CD4-positive, alpha-beta T cell treated with Interleukin-4 for 1 hour (primary cell): ENCODE results near the gene TRABD.
"Not testable (repeated sequence)": the region's sequence is repeated elsewhere in the genome, so short reads cannot be mapped to it uniquely, and the experiment has no call there.

Experiments used
- DNase-seq, 2 donors: peaks; one replicate each; pipeline ENCODE4 v3.0.0-alpha.2; 2020 to 2022

The TRABD gene

DNA sequence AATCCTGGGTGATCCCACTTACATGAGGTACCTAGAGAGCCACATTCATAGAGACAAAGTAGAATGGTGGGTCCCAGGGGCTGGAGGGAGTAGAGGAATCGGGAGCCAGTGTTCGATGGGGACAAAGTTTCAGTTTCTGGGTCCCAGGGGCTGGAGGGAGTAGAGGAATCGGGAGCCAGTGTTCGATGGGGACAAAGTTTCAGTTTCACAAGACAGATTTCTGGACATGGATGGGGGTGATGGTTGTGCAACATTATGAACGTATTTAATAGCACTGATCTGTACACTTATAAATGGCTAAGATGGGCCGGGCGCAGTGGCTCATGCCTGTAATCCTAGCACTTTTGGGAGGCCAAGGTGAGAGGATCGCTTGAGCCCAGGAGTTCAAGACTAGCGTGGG lies 19.3 kb downstream of the TRABD start:
- not testable (repeated sequence) for DNase-seq

DNA sequence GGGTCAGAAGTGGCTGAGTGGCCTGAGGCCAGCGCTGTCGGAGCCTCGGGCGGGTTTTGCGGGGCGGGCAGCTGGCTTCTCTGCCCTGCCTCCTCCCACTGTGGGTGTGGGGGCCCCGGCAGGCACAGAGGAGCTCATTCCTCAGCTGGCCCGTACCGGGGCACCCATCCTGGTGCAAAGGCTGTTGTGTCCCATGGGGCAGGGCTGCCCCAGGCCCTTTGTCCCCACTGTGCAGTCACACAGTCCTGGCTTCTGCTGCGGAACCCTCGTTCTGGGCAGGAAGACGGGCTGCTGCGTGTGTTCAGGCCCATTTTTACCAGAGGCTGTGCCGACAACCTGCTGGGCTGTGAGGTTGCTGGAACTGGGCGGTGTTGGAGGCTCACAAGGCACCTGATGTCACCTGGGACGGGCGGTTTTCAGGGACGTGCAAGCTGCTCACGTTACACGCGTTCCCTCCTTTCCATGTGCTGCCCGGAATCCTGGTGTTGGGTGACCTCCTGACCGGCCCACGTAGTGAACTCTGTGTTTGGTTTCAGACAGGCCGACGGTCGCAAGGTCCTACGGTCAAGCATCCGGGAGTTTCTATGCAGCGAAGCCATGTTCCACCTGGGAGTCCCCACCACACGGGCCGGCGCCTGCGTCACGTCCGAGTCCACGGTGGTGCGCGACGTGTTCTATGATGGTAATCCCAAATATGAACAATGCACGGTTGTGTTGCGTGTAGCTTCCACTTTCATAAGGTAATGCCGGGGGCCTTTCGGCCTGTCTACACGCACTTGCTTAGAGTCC lies 20.3 kb downstream of the TRABD start:
- DNase-seq = no peak

DNA sequence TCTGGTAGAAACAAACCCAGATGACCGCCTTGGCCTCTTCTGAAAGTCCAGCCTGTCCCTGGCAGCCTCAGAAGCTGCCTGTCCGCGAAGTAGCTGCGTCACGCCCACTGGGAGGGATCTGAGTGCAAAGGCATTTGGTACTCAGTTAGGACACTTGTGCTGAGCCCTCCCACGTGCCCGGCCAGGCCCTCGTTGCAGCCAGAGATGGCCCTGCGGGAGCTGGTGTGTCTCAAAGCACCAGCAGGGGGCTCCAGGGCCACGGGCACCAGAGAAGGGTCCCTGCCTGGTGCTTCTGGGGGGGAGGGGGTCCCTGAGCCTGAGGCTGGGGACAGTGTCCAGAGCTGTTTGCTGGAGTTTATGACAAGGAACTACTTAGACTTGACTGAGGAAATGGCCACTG lies 20.9 kb downstream of the TRABD start:
- DNase-seq = no peak

DNA sequence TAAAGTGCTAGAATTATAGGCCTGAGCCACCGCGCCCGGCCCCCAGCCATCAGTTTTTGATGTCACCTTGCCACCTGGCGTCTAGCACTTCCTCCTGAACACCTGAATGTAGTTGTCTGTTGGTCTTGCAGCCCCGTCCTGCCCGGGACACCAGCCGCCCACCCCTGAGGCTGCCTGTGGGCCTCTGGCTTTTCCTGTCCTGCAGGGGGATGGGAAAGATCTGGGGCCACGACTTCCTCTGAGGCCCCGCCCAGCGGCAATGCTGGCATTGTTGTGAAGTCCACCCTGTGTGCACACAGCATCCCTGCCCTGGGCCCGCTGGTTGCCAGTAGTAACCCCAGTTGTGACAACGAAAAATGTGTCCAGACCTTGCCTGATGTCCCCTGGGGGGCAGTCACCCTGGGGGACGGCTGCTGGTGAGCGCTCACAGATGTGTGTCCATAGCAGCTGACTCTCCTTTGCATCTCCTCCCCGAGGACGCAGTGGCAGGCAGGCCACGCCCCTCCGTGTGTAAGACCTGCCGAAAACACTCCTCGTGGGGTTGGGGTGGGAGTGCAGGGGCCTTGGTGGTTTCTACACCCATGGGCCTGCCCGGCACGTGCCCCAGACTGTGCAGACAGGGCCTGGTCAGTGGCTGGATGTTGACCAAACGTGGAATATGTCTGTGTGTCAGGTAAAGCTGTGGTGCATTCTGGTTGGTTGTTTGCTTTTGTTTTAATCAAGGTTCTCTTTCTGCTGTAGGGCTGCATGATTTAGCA lies 21.8 kb downstream of the TRABD start:
- DNase-seq = no peak

DNA sequence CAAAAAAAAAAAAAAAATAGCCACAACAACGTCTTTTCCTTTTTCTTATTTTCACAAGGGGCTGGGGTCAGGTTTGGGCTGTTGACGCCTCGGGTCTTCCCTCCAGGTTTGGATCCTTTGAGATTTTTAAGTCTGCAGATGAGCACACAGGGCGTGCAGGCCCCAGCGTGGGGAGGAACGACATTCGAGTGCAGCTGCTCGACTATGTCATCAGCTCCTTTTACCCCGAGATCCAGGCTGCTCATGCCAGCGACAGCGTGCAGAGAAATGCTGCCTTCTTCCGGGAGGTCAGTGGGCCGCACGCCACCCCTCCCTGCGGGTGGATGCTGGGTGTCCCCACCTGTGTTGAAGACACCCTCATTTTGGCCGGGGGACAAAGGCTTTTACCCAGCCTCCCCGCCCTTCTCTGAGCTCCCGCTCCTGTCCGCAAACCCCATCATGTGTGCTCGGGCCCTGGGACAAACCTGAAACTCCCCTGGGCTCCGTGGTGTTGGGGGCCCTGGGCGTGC lies 22.8 kb downstream of the TRABD start:
- DNase-seq = no peak

DNA sequence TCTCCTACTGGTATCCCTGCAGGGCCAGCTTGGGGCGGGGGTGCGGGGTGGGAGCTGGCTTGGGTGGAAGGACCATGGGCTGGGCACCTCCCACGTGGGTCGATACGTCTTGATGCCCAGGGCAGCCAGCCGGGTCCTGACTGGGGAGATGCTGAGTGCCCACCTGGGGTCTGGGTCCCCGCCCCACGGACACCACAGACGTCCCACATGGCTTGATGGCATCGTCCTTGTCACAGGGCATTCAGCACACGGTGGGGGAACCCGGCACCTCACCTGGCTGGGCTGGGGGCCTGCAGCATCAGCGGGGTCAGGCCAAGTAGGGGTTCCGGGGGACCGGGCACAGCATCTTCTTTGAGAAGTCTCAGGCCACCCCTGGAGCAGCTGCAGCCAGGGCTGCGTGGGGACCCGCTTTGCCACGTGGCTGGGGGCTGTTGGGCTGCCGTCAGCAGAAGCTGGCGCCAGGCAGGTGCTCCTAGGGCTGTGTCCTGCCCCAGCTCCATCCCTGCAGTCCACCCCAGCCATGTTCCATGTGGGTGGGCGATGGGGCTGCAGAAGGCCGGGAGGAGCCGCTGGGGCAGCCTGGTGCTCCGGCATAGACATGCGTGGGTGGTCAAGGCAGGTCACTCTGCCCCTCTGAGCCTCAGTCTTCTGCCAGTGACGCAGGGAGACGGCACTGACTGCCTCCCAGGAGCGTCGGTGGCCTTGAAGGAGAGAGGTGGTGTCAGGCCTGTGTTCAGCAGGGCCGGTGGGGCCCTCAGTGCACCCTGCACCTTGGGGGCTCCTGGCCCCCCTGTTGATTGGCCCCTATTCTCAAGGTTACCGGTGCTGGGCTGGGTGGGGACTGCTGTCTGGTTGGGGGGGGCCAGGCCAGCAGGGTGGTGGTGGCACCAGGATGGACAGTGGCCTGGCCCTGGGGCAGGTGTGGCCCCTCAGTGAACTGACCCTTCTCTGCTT lies 23.5 kb downstream of the TRABD start:
- DNase-seq = no peak

DNA sequence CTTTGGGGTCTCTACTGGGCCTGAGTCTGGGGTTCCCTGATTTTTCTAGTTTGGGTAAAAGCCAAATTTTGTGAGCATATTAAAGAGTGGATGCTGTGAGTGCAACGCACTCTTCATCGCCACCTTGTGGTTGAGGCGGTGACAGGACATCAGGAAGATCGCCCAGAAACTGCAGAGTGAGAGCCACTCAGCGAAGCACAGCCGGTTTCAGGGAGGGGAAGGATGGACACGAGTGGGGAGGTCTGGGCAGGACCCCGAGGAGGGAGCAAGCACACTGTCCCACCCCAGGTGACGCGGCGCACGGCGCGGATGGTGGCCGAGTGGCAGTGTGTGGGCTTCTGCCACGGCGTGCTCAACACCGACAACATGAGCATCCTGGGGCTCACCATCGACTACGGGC lies 24.2 kb downstream of the TRABD start:
- peak; percentile 75 to 76 for DNase-seq

DNA sequence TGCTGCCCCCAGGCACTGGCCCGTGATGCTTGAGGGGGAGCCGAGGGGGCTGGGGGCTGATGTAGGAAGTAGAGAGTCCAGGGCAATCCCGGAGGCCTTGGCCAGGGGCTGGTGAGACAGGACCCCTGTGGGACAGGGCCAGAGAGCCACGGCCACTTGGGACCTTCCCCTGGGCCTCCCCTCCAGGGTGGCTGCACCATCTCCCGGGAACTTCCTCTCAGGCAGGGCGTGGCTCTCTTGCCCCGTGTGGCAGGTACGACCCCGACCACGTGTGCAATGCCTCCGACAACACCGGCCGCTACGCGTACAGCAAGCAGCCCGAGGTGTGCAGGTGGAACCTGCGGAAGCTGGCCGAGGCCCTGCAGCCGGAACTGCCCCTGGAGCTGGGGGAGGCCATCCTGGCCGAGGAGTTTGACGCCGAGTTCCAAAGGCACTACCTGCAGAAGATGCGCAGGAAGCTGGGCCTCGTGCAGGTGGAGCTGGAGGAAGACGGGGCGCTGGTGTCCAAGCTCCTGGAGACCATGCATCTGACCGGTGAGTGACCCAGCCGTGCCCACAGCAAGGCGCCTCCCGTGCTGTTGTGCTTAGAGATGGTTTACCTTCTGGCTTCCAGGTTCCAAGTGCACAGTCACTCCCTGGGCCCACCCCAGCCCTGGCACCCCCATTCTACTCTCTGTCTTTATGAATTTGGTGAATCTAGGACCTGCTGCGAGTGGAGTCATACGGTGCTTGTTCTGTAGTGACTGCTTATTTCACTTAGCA lies 24.8 kb downstream of the TRABD start:
- no peak for DNase-seq

DNA sequence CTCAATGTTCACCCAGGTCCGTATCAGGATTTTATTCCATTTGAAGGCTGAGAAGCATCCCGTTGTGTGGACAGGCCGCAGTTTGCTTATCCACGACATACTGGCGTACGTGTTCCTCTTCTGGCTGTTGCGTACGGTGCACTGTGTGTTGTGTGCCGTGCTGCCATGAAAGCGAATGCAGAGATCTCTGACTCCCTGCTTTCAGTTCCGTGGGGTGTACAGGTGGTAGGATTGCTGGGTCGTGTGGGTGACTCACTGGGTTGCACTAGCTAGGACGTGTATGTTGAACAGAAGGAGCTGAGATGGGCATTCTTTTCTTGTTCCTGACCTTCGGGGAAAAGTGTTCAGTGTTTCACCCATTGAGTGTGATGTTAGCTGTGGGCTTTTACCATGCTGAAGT lies 25.4 kb downstream of the TRABD start:
- DNase-seq = no peak

DNA sequence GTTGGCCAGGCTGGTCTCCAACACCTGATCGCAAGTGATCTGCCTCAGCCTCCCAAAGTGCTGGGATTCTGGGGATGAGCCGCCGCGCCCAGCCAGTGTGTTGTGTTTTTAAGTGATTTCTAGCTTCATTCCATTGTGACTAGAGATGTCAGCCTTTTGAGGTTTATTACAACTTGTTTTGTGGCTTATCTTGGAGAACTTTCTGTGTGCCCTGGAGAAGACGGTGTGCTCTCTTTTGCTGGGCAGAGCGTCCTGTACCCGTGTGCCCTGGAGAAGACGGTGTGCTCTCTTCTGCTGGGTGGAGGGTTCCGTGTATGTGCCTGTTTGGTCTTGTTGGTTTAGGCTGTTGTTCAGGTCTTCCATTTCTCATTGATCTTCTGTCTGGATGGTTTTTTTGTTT lies 27.6 kb downstream of the TRABD start:
- DNase-seq = no peak

DNA sequence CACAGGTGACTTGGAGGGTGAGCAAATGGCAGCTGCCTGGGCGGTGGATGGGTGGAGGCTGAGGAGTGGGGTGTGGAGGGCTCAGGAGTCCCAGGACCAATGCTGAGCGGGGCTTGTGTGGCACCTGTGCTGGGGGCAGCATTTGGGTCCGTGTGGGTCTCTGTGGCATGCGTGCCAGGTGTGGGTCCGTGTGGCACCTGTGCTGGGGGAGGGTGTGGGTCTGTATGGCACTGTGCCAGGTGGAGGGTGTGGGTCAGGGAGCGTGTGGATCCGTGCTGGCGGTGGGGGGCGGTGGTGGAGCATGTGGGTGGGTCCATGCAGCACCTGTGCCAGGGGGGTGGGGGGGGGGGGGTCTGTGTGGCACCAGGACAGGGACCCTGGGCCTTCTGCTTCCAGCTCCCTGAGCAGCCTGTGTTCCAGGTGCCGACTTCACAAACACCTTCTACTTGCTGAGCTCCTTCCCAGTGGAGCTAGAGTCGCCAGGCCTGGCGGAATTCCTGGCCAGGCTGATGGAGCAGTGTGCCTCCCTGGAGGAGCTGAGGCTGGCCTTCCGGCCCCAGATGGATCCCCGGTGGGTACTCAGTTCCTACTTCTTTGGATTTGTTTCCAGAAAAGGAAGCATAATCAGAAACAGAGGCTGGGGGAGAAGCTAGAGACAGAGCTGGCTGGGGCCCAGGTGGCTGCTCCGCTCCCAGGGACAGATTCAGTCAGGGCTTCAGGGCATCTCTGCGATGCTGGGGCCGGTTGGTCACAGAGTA lies 29.8 kb downstream of the TRABD start:
- no peak for DNase-seq

DNA sequence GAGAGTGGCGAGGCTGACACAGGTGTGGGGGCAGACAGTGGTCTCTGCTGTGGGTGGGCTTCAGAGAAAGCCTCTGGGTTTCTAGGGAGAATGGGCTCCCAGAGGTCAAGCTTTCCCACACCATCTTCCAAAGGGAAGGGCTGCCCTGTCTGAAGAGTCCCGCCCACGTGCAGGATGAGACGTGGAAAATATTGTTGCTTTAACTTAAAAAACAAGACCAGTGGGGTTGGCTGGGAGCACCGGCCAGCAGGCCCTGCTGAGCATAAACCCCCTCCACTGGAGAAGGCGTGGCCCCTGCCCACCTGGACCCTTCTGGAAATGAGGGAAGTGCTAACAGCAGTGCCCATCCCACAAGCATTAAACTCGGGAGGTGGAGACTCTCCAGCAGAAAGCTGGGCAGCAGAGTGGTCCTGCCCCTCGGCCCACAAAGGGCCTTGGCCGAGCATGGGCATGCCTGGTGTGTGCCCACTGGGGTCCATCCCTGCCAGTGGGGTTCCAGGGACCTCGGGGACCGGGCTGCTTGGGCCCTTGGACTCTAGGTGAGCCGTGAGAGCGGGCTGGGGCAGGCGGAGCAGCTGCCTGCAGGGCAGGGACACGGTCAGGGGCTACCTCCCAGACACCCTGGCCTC lies 30.5 kb downstream of the TRABD start:
- no peak for DNase-seq

DNA sequence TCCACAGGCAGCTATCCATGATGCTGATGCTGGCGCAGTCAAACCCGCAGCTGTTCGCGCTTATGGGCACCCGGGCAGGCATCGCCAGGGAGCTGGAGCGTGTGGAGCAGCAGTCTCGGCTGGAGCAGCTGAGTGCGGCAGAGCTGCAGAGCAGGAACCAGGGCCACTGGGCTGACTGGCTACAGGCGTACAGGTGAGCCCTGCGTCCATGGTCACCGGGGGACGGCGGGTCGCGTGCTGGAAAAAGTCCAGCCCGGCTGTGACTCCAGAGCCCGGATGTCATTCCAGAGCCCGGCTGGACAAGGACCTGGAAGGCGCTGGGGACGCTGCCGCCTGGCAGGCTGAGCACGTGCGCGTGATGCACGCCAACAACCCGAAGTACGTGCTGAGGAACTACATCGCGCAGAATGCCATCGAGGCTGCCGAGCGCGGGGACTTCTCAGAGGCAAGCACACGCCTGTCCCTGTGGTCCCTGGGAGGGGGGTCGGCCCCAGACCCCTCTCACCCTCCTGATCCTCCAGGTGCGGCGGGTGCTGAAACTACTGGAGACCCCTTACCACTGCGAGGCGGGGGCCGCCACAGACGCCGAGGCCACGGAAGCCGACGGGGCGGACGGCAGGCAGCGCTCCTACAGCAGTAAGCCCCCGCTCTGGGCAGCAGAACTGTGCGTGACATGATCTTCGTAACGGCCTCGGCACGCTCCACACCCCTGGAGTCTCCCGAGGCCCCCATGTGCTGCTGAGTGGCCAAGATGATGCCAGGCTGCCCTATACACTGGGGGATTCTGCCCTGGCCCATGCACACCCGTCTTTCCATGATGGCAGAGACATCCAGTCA lies 31.2 kb downstream of the TRABD start:
- no peak for DNase-seq

DNA sequence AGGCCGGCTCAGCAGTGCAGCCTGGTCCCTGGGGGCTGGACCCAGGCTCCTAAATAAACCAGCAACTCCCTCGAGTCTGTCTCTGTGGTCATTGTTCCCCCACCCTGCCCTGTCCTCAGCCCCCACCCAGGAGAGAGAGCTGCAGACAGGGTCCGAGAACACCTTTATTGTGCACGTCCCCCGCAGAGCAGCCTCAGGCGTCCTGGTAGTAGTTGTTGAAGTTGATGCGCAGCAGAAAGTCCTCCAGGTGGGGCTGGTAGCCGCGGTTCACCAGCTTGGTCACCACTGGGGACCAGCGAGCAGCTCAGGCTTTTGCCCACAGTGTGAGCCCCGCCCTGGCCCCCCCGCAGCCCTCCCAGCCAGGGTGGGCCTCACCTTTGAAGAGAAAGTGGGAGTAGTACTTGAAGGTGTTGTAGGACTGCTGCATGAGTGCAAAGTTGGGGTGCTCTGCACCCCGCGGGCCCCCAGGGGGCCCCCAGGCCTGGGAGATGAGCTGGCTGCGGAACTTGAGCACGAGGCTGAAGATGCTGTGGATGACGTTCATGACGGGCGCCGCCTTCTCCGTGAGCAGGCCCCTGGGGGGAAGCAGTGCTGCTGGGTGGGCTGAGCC lies 31.9 kb downstream of the TRABD start:
- no peak for DNase-seq

DNA sequence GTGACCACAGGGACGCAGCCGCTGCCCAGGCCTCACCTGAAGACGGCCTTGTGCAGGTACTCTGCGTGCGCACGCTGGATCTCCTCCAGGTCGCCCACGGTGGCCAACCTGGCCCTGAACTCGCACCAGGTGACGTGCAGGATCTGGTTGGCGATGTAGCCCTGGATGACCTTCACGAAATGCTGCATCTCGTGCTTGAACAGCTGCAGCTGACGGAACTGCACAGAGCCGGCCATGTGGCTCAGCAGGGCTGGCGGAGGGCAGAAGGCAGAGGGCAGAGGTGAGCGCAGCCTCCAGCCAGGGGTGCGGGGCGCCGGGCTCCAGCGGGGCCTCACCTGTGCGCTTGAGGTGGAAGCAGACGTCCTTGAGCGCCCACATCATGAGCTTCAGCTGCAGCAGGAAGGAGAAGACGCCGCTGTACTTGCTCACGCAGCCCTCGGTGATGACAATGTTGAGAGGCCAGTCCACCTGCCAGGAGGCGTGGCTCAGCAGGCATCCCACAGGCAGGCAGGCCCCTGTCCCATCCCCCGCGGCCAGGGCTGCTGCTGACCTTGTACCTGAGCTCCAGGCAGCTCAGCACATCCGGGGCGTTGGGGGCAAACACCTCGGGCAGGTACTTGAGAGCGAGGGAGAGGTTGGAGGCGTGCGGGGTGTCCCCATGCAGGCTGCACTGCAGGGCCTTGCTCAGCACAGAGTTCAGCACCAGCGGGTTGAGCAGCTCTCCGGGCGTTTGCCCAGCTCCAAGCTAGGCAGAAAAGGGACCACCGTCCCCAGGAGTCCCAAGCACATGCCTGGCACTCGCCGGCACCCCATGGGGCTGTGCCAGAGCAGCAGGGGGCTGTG lies 32.7 kb downstream of the TRABD start:
- DNase-seq = no peak

DNA sequence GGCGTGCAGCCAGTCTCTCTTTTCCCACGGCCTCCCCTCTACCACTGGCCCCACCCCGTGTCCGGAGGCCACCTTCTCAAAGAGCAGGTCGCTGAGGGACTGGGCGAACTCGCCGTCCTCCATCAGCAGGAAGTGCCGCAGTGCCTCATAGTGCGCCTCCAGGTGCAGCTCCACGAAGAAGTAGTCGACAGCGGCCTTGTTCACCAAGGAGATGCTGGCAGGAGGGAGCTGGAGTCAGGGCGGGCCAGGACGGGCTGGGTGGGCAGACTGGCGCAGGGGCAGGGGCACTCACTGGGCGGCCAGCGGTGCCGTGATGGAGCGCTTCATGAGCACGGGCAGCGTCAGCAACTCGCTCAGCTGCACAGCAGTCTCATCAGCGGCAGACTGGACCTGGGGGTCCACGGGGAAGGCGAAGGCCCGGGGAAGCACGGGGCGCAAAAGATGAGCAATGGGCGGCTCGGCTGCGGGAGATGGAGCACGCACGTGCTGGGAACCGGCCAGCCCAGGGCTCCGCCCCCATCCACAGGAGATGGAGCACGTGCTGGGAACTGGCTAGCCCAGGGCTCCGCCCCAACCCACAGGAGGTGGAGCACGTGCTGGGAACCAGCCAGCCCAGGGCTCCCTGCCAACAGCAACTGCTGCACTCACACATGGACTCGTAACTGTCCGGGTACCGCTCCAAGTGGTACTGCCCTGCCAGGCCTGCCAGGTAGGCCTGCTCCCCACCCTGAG lies 33.4 kb downstream of the TRABD start:
- peak in 1 of 2 donors; percentile 43 for DNase-seq

DNA sequence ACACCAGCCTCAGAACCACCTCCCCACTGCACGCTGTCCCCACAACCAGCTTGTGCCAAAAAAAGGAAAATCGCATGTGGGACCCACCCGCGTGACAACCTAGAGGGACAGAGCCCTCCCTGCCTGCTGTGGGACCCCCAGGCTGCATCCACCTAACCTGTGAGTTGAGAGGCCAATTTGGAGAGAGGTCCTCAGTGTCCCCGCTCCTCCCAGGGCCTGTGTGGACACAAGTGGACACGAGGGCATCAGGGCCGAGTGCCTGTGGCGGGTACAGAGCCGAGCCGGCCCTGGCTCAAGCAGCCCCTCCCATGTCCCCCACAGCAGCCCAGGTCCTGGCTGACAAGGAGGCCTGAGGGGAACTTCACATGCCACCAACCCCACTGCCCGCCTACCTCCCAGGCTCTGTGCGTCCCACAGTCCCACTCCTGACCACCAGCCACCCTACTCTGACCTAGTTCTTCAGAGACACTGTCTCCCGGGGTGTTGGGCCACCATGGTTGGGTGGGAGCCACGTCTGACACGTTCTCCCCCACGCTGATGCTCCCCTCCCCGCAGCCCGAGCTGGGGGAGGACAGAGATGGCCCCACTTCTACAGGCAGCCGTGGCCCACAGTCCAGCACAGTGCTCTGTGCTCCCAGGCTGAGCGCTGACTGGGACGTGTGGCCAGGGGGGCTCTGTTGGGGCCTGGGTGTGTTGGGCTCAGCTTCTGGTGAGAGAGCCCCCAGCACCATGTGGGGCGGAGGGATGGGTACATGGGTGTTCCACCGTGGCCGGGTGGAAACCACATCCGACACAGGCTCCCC lies 34.3 kb downstream of the TRABD start:
- DNase-seq = no peak
